GM12875 (cell line): ENCODE results near the gene KDM6B.
"Not testable (repeated sequence)": the region's sequence is repeated elsewhere in the genome, so short reads cannot be mapped to it uniquely, and the experiment has no call there.

Experiments
- H3K4me3 ChIP-seq: one replicate; pipeline ENCODE4 v1.5.1; 2011; ENCODE audit warnings: low read depth, low read length, control low read depth
- TF ChIP-seq, protein P1 (sequence below): IDR thresholded peaks from 2 replicates; pipeline ENCODE4 v1.5.1; 2011; ENCODE audit warnings: low read depth, mild to moderate bottlenecking, control low read depth, inconsistent platforms, low read length, moderate library complexity, borderline replicate concordance; ENCODE audit not compliant: insufficient read depth

The KDM6B gene

DNA sequence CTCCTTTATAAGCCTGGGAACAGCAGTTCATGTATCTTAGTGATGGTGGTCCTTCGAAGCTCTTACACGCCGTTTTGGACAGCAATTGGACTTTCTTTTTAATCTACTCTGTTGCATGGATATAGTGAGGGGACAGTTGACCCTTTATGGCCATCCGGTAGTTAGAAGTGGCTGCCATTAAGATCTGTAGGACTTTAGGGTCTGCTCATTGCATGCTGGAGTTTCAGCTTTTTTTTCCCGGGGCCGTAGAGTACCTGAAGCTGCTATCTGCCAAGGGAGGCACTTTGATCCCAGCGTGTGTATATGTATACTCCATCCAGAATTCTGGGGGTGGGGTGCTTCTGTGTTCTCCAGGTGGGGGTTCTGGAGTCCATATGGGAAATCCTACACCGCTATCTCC is 25.0 kb downstream of the KDM6B start:
- peak overlapping the region; percentile 92 for H3K4me3 ChIP-seq
- TF ChIP-seq, protein P1, sequence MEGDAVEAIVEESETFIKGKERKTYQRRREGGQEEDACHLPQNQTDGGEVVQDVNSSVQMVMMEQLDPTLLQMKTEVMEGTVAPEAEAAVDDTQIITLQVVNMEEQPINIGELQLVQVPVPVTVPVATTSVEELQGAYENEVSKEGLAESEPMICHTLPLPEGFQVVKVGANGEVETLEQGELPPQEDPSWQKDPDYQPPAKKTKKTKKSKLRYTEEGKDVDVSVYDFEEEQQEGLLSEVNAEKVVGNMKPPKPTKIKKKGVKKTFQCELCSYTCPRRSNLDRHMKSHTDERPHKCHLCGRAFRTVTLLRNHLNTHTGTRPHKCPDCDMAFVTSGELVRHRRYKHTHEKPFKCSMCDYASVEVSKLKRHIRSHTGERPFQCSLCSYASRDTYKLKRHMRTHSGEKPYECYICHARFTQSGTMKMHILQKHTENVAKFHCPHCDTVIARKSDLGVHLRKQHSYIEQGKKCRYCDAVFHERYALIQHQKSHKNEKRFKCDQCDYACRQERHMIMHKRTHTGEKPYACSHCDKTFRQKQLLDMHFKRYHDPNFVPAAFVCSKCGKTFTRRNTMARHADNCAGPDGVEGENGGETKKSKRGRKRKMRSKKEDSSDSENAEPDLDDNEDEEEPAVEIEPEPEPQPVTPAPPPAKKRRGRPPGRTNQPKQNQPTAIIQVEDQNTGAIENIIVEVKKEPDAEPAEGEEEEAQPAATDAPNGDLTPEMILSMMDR = no peak

DNA sequence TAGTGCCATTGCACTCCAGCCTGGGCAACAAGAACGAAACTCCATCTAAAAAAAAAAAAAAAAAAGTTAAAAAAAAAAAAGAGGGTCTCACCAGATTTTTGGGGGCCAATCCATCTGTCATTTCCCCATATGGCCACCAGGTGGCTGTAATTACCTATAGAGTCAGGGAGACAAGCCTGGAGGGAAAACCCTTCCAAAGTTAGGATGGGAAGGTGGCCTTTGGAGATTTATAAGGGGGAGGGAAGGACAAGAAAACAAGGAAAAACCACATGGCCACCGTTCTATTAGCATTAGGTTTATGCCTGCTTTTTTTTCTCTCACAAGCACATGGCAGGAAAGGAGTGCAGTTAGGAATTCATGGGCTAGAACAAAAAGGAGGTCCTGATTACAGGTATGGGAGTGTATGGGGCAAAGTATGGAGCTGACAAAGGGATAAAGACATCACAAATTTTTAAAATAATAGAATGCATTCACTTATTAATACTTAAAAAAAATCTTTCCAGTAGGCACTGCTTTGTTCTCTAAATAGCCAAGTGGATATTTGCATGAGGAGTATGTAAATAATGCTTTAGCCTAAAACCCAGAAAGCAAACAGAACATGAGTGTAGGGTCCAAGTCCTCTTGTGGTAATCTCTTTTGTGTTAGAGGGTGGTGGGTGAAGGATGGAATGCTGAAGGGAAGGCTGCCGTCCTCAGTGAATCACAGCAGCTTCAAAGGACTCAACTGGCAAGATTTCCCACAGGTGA is 28.8 kb downstream of the KDM6B start:
- no peak overlapping the region for H3K4me3 ChIP-seq
- TF ChIP-seq, protein P1 = peak; percentile 54; the same call in 1 of the 2 replicates

DNA sequence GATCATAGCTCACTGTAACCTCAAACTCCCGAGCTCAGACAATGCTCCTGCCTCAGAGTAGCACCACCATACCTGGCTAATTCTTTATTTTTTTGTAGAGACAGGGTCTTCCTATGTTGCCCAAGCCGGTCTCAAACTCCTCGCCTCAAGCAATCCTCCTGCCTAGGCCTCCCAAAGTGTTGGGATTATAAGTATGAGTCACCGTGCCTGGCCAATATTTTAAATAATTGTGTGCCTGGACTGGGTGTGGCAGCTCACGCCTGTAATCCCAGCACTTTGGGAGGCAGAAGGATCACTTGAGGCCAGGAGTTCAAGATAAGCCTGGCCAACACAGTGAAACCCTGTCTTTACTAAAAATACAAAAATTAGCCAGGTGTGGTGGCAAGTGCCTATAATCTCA is 30.4 kb downstream of the KDM6B start:
- H3K4me3 ChIP-seq = not testable (repeated sequence)

DNA sequence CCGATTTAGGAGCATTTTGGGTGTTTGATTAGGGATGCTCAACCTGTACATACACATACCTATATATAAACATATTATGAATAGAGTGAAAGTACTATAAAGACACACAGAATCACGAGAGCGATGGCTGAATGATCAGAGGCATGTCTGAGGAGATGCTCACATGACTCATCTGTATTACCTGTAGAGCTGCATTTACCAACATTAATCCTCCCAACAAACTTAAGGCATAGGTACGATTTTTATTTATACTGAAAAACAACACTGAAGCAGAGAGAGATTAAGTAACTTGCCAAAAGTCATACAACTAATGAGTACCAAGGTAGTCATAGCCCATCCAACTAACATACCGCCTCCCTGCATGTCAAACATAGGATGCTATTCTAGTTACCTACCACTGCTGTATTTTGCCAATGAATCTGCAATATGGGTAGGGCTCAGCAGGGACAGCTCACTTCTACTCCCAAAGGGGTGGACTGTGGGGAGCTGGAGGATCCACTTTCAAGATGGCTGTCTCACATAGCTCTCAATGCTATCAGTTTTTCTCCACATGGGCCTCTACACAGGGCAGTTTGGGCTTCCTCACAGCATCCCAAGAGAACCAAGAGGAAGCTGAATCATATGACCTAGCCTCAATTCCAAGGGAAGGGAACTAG is 31.1 kb downstream of the KDM6B start:
- H3K4me3 ChIP-seq = no peak overlapping the region
- TF ChIP-seq, protein P1 = no peak

DNA sequence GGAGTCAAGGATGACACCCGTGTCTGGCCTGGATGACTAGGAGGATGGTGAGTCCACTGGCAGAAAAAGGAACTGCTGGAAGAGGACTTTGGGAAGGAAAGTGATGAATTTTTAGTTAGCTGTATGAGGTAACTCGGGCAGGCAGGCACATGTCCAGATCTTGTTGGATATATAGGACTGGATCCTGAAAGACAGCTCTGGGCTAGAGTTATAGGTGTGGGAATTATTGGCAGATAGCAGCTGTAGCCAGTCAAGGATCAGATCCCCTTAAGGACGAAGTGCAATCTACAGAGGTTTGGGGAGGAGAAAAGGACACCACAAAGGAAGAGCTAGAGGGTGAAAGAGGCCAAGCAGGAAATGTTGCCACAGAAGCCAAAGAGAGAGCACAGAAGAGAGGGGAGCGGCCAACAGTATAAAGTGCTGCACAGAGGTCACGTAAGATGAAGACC is 33.9 kb downstream of the KDM6B start:
- no peak overlapping the region for H3K4me3 ChIP-seq
- TF ChIP-seq, protein P1 = no peak

DNA sequence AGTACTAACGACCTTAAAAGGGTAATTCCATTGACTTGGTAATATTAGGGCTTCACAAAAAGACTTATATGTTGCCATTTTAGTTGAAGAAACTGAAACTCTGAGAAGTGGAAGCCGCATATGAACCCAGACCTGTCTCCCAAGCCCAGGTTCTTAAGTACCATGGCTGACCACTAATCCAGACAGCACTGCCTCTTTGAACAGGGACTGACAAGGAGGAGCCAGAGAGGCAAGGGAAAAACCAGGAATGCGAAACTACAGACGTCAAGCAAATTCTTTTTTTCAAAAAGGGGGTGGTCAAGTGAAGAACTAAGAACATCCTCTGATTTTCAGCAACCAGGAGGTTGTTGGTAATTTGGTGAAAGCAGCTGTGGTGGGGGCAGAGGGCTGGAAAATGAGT is 39.0 kb downstream of the KDM6B start:
- H3K4me3 ChIP-seq = no peak overlapping the region
- TF ChIP-seq, protein P1 = no peak

DNA sequence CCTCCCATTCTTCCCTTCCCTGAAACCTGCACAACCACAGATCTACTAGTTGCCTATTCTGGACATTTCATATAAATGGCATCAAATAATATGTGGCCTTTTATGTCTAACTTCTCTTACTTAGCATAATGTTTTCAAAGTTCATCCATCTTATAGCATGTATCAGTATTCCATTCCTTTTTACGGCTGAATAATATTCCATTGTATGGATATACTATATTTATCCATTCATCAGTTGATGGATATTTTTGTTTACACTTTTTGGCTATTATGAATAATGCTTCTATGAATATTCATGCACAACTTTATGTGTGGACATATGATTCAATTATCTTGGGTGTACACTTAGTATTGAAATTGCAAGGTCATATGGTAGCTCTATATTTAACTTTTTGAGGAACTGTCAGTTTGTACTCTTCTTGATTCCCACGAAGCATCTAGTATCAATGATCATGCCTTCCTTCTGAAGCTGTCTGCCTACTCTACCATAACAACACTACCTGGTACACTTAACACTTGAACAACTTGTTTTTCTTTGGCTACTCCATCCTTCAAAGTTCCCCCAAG is 41.9 kb downstream of the KDM6B start:
- H3K4me3 ChIP-seq = no peak overlapping the region
- TF ChIP-seq, protein P1 = no peak
